HG03558 (cell line): Measurements from ENCODE around the gene CHN2.

ENCODE experiments used
- ATAC-seq: cut with Tn5 transposase; IDR thresholded peaks from one replicate; pipeline ENCODE4 v1.9.1; 2021; ENCODE audit warnings: moderate number of reproducible peaks; ENCODE audit not compliant: unreplicated experiment; ENCODE audit errors: extremely low read depth

CHN2 gene

GRCh38 chr7:29381206-29382094, 186.9 kb downstream of the CHN2 start:
- no peak for ATAC-seq

DNA sequence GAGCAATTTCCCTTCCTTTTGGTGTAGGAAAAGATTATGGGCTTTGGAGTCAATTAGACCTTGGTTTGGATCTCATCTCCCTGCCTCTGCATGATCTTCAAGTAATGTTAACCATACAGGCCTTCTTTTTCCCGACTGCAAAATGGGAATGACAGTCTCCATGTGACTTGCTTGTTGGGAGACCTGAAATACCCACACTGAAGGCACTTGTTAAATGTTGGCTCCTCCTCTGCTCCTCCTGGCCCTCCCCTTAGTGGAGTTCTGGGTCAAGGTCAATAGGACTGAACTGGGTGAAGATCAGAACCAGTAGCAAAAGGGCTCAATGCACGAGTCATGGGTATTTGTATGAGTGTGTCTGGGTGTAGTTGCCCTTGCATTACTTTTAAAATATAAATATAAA, 189.7 kb downstream of the CHN2 start:
- no peak for ATAC-seq

- ATAC-seq, result no peak
Measured at GRCh38 chr7:29385214-29385814, 190.7 kb downstream of the CHN2 start.

GRCh38 chr7:29386196-29386765, 191.7 kb downstream of the CHN2 start:
- ATAC-seq, result no peak

GRCh38 chr7:29391262-29391661, 196.7 kb downstream of the CHN2 start:
- no peak for ATAC-seq

- ATAC-seq, result no peak
Measured at GRCh38 chr7:29394321-29394720, 199.7 kb downstream of the CHN2 start.

DNA sequence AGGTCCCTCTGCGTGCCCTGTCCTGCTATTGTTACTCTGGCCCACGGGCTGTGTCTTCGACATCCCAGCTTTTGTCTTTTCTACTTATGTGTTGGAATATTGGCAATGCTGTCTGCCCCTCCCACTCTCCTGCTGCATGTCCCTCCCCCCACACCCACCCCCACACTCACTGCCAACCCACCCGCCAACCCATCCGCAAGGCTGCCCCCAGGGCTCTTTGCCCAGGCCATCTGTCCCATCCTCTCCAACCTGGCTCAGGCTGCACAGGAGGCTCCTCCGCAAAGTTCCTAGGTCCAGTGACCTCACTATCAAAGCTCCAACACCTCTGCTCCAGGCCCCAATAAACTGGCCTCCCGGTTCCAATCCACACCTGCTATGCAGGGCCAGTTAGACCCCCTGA, 202.0 kb downstream of the CHN2 start:
- ATAC-seq, result no peak

GRCh38 chr7:29397398-29397797, 202.8 kb downstream of the CHN2 start:
- ATAC-seq, result no peak

- no peak for ATAC-seq
Measured at GRCh38 chr7:29398011-29398410, 203.4 kb downstream of the CHN2 start.

DNA sequence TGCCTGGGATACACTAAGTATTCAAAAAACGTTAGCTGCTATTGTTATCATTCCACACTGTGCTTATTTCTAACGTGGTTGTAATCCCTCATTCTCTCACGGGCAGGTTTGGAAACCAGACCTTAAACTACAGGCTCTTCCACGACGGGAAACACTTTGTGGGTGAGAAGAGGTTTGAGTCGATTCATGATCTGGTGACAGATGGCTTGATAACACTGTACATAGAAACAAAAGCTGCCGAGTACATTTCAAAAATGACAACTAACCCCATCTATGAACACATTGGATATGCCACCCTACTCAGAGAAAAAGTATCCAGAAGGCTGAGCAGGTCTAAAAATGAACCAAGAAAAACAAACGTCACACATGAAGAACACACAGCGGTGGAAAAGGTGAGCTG, 205.9 kb downstream of the CHN2 start:
- ATAC-seq, result no peak

- no peak for ATAC-seq
Measured at GRCh38 chr7:29401769-29402168, 207.2 kb downstream of the CHN2 start.

DNA sequence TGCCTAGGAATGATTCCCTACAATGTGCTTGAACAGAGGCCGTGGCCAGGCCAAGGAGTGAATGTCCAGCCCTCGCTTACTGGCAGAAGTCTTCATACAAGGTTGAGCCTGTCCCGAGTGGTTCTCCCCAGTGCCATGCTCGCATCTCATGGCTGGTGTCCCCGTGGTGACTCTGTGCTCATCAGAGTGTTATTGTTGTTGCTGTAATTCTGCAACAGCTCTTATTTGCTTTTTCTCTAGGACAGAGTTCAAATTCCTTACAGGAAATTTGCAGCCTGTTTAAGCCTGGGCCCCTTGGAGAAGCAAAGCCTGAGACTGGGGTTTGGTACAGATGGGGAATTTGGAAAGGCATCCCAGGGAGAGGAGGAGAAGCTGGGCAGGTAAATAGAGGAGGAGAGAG, 211.3 kb downstream of the CHN2 start:
- no peak for ATAC-seq

DNA sequence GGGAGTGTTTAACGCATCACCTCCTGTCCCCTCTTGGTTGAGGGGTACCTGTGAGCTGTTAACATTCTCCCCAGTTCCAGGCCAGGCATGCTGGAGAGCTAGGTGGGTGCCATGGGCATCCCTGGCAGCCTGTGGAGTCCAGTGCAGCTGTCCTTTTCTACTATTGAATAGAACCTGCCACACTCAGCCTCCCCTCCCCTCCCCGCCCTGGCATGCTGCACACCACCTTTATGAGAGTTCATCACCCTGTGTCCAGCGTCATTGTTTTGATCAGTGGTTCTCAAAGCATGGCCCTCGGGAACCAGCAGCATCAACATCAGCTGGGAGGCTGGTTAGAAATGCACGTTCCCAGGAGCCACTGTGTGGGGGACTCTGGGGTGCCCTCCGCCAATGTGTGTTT, 211.8 kb downstream of the CHN2 start:
- ATAC-seq, result no peak

- no peak for ATAC-seq
Measured at GRCh38 chr7:29408841-29409243, 214.3 kb downstream of the CHN2 start.

DNA sequence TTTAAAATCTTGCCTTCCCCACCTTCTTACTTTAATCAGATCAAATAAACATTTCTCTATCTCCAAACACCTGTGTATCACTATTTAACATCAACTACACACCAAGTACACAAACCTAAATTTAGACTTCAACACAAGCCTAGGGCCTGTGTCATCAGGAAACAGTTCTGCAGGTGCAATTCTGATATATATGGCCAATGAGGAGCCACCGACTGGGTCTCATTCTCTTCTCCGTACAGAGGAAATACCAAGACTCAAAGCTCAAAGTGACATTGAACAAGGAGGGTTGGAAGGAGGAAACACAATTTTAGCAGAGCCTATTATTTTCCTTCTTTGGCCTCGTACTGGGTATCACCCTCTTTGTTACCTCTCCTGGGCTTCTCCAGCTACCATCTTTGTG, 216.4 kb downstream of the CHN2 start:
- no peak for ATAC-seq

- no peak for ATAC-seq
Measured at GRCh38 chr7:29412912-29413311, 218.3 kb downstream of the CHN2 start.

- ATAC-seq, result no peak
Measured at GRCh38 chr7:29413626-29414136, 219.1 kb downstream of the CHN2 start.

- ATAC-seq, result no peak
Measured at GRCh38 chr7:29414216-29414615, 219.6 kb downstream of the CHN2 start.

GRCh38 chr7:29415215-29415614, 220.6 kb downstream of the CHN2 start:
- no peak for ATAC-seq

DNA sequence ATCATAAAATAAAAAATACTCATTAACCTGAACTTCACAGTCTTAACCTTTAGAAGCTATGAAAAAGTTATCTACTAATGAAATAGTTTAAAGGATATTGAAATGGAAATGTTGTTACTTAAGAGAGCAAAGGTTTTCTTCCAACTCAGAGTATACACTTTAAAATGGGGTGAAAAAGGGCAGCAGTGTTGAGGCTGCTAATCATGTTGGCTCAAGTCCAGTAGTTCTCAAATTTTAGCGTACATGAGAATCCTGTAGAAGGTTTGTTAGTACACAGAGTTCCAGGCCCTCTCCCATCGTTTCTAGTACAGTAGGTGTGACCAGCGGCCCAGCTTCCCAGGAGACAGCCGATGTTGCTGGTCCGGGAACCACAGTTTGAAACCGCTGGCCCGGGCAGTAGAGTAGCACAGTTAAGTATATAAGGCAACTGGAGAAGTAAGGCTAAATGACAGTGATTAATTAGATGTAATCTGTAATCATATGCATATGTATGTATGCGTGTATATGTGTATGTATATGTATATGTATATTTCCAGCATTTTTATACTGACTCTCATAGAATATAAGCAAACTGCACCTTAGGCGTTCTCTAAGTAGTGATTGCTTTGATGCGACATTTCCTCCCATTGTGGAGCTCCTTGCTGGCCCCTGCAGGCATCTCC, 221.8 kb downstream of the CHN2 start:
- no peak for ATAC-seq

- ATAC-seq, result no peak
Measured at GRCh38 chr7:29416938-29417305, 222.3 kb downstream of the CHN2 start.
